SK-N-MC (cell line): ENCODE measurements around the gene TMTC1.

Experiments used
- EZH2 ChIP-seq: fragments of 200-600 bp; sonication (generic); IDR thresholded peaks from one replicate; pipeline ENCODE4 v1.6.1; 2017; ENCODE audit warnings: antibody characterized with exemption
- POLR2AphosphoS5 ChIP-seq: IDR thresholded peaks from 2 replicates; pipeline ENCODE4 v1.6.1; 2012; ENCODE audit warnings: mild to moderate bottlenecking, low read depth, low read length, borderline replicate concordance

- TF ChIP-seq POLR2AphosphoS5 (no peak), EZH2 (no peak)
Observed at GRCh38 chr12:29709054-29709453, 74.7 kb downstream of the TMTC1 start.
